Spleen (tissue), 11 donors: Measurements from ENCODE around the gene EBF4. TPM values are rescaled to one million over a fixed set of nuclear protein-coding genes. Genes with fewer than 3 reads are reported as not detected.
"Not testable (repeated sequence)": the region's sequence is repeated elsewhere in the genome, so short reads cannot be mapped to it uniquely, and the experiment has no call there.

ENCODE experiments used
- DNase-seq: peaks from one replicate; pipeline ENCODE4 v3.0.0-alpha.2; 2020
- H3K27ac ChIP-seq, 8 donors: fragments of 200-600 bp; sonication (generic) in 7 of 8; 1 replicate in 4 of 8; 2 replicates in 4 of 8; pipeline versions ENCODE4 v1.5.0 to v1.8.0; 2016 to 2021; ENCODE audit warnings: inconsistent platforms in 4 of 8, mild to moderate bottlenecking in 4 of 8, moderate library complexity in 1 of 8
- H3K27me3 ChIP-seq, 7 donors: fragments of 200-600 bp; sonication (generic) in 6 of 7; replicated peaks in 1 of 7; 1 replicate in 4 of 7; 2 replicates in 3 of 7; pipeline versions ENCODE4 v1.5.0 to v1.8.0; 2016 to 2021; ENCODE audit warnings: inconsistent platforms in 3 of 7, mild to moderate bottlenecking in 1 of 7
- H3K36me3 ChIP-seq, 6 donors: fragments of 200-600 bp; sonication (generic) in 5 of 6; 1 replicate in 4 of 6; 2 replicates in 2 of 6; pipeline versions ENCODE4 v1.5.0 to v1.8.0; 2016 to 2021; ENCODE audit warnings: inconsistent platforms in 2 of 6
- H3K4me1 ChIP-seq, 6 donors: fragments of 200-600 bp; sonication (generic) in 5 of 6; 1 replicate in 3 of 6; 2 replicates in 3 of 6; pipeline versions ENCODE4 v1.5.0 to v1.8.0; 2016 to 2021; ENCODE audit warnings: inconsistent platforms in 3 of 6
- H3K4me3 ChIP-seq, 8 donors: fragments of 200-600 bp; sonication (generic) in 7 of 8; 1 replicate in 4 of 8; 2 replicates in 4 of 8; pipeline versions ENCODE4 v1.5.0 to v1.8.0; 2016 to 2021; ENCODE audit warnings: inconsistent platforms in 4 of 8, mild to moderate bottlenecking in 4 of 8, moderate library complexity in 2 of 8
- H3K9me3 ChIP-seq, 8 donors: fragments of 200-600 bp; sonication (generic) in 7 of 8; 1 replicate in 4 of 8; 2 replicates in 4 of 8; pipeline versions ENCODE4 v1.5.0 to v1.8.0; 2016 to 2021; ENCODE audit warnings: inconsistent platforms in 4 of 8
- CTCF ChIP-seq, 11 experiments: fragments of 200-600 bp in 7 of 11; fragments of 450-650 bp in 4 of 11; sonication (generic) in 4 of 11; IDR thresholded peaks in 8 of 11; conservative IDR thresholded peaks in 3 of 11; 1 replicate in 7 of 11; 2 replicates in 4 of 11; pipeline versions ENCODE4 v1.4.0 to v1.8.0; 2016 to 2021; ENCODE audit warnings: antibody characterized with exemption in 11 of 11, inconsistent platforms in 4 of 11, mild to moderate bottlenecking in 1 of 11
- POLR2A ChIP-seq, 3 donors: fragments of 450-650 bp; IDR thresholded peaks; one replicate each; pipeline ENCODE4 v1.5.1; 2017; ENCODE audit warnings: antibody characterized with exemption in 3 of 3, mild to moderate bottlenecking in 1 of 3
- POLR2AphosphoS5 ChIP-seq, 3 donors: sonication (generic); formaldehyde crosslinking; IDR thresholded peaks; one replicate each; pipeline ENCODE4 v1.5.1; 2017; ENCODE audit warnings: antibody characterized with exemption in 3 of 3
- WGBS, 5 donors: extraction: QIAGEN DNeasy Blood & Tissue Kit in 3 of 5; methylation state at CpG; one replicate each; pipeline versions ENCODE4 v1.1.5 to v1.1.7; 2013 to 2018; 5-methylcytosine and 5-hydroxymethylcytosine counted together
- intact Hi-C: fragments of 100-400 bp; cut with DNase I; formaldehyde crosslinking; loops from one replicate; pipeline ENCODE4 v1.15.0; 2023; ENCODE audit warnings: low total_unique reads
- polyA plus RNA-seq, 3 donors: library from polyadenylated mRNA; stranded (reverse); fragments of 200-250 nt; gene quantifications; one replicate each; pipeline ENCODE4 v1.2.1, GENCODE V29; 2013
- total RNA-seq, 7 donors: library from RNA; depleted of rRNA in 3 of 7; stranded (reverse); fragments of >200 nt in 3 of 7; fragmentation: NEBNext Ultra II Directional in 4 of 7; extraction: Animal tissue kit (Norgen Biotek cat#: 25700) in 4 of 7; gene quantifications; one replicate each; pipeline versions ENCODE4 v1.1.0 to v1.2.1, GENCODE V29; 2016 to 2021
- donor health status: healthy with polysubstance abuse.
- donor health status: DM: no; HTN: no; CAD: no; lungs with moderate emphysema.
- donor health status: DM: no; HTN: no; CAD: no.
- donor health status: Bipolar disorder and iron deficiency.
- donor health status: healthy.
- donor health status: DM: no; HTN: no; CAD: no.
- donor health status: DM: yes; HTN: yes; CAD: no.

EBF4 gene
- total and polyA plus RNA-seq, 10 donors: 2.5 to 19.2 (median 6.4) TPM

- Histone ChIP-seq H3K27ac (no peak overlapping the region), H3K4me3 (no peak overlapping the region), H3K4me1 (peaks cover under 1 to 22% (median 15%) of the 10 kb centered on the region in 6 donors), H3K36me3 (no peaks in the 10 kb centered on the region), H3K9me3 (no peaks in the 10 kb centered on the region), H3K27me3 (peaks cover 0 to 97% (median 38%) of the 10 kb centered on the region in 7 donors)
- 19 to 24% (median 22%) methylated on average over 40 to 49 of the region's 49 CpGs for WGBS, 5 donors
- DNase-seq: peak; percentile 70
- TF ChIP-seq POLR2A (IDR thresholded peaks at IDR 0.05): no peak
- no peak for TF ChIP-seq CTCF (IDR thresholded peaks at IDR 0.05 in 8 of 11, conservative IDR thresholded peaks at IDR 0.05 in 3 of 11)
- TF ChIP-seq POLR2AphosphoS5 (IDR thresholded peaks at IDR 0.05): no peak
- intact Hi-C loops: no loop called here
Measured at GRCh38 chr20:2804852-2805688, 112.5 kb downstream of the EBF4 start.

DNA sequence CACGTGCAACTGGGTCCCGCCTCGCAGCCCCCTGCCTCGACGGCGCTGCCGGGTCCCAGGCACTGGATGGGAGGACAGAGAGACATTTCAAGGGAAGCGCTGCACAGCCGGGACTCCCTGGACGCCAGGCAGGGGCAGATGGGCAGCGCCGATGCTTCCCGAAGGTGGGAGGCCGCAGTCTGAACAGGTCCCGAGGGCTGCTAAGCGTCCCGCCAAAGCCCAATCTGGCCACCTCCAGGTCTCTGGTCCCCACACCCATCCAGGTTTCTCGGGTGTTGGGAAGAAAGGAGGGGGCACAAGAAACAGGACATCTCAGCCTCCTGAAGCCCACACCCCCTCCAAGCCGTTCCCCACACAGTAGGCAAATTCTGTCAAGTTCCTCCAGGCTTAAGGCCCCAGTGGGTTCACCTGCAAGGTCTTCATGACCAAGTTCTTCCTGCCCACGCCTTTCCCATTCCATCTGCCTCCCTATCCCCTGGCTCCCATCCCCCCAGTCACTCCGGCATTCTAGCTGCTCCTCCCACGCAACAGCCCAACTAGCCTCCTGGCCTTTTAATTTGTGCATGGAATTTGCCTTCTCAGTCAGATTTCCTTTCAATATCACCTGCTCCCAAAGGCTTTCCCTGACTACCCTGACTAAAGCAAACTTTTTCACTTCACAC is 113.2 kb downstream of the EBF4 start:
- H3K36me3 ChIP-seq: no peaks in the 10 kb centered on the region
- peaks cover 0 to 97% (median 30%) of the 10 kb centered on the region in 7 donors for H3K27me3 ChIP-seq
- intact Hi-C loops: no loop called here
- H3K4me3 ChIP-seq: no peak overlapping the region
- peaks cover 0 to 14% (median 8%) of the 10 kb centered on the region in 6 donors for H3K4me1 ChIP-seq
- no peak overlapping the region for H3K27ac ChIP-seq
- H3K9me3 ChIP-seq: no peaks in the 10 kb centered on the region
- 54 to 62% (median 57%) methylated on average over 22 of the region's 22 CpGs for WGBS, 5 donors
- no peak for DNase-seq
- no peak for TF ChIP-seq POLR2AphosphoS5 (IDR thresholded peaks at IDR 0.05)
- TF ChIP-seq POLR2A (IDR thresholded peaks at IDR 0.05): no peak
- TF ChIP-seq CTCF (IDR thresholded peaks at IDR 0.05 in 8 of 11, conservative IDR thresholded peaks at IDR 0.05 in 3 of 11): no peak

GRCh38 chr20:2806351-2806701 is 113.7 kb downstream of the EBF4 start:
- no peak for DNase-seq
- peaks cover 0 to 94% (median 25%) of the 10 kb centered on the region in 7 donors for H3K27me3 ChIP-seq
- no peaks in the 10 kb centered on the region for H3K36me3 ChIP-seq
- 58 to 78% (median 67%) methylated on average over 4 of the region's 4 CpGs for WGBS, 5 donors
- no peak overlapping the region for H3K27ac ChIP-seq
- H3K9me3 ChIP-seq: peaks cover 0 to under 1% (median 0%) of the 10 kb centered on the region in 8 donors
- intact Hi-C loops: no loop called here
- no peak overlapping the region for H3K4me3 ChIP-seq
- TF ChIP-seq POLR2A (IDR thresholded peaks at IDR 0.05) (no peak), CTCF (IDR thresholded peaks at IDR 0.05 in 8 of 11, conservative IDR thresholded peaks at IDR 0.05 in 3 of 11) (no peak), POLR2AphosphoS5 (IDR thresholded peaks at IDR 0.05) (no peak)
- H3K4me1 ChIP-seq: peaks cover 0 to 9% (median 3%) of the 10 kb centered on the region in 6 donors

- H3K27me3 ChIP-seq: peaks cover 0 to 94% (median 21%) of the 10 kb centered on the region in 7 donors
- H3K4me3 ChIP-seq: no peak overlapping the region
- no peak overlapping the region for H3K27ac ChIP-seq
- H3K36me3 ChIP-seq: no peaks in the 10 kb centered on the region
- H3K9me3 ChIP-seq: peaks cover 0 to 7% (median 2%) of the 10 kb centered on the region in 8 donors
- TF ChIP-seq POLR2A (IDR thresholded peaks at IDR 0.05) (no peak), POLR2AphosphoS5 (IDR thresholded peaks at IDR 0.05) (no peak), CTCF (IDR thresholded peaks at IDR 0.05 in 8 of 11, conservative IDR thresholded peaks at IDR 0.05 in 3 of 11) (no peak)
- intact Hi-C loops: no loop called here
- DNase-seq: no peak
- peaks cover 0 to 6% (median 0%) of the 10 kb centered on the region in 6 donors for H3K4me1 ChIP-seq
- WGBS, 5 donors: 74 to 90% (median 84%) methylated on average over 4 of the region's 4 CpGs
Measured at GRCh38 chr20:2807019-2807418, 114.4 kb downstream of the EBF4 start.

DNA sequence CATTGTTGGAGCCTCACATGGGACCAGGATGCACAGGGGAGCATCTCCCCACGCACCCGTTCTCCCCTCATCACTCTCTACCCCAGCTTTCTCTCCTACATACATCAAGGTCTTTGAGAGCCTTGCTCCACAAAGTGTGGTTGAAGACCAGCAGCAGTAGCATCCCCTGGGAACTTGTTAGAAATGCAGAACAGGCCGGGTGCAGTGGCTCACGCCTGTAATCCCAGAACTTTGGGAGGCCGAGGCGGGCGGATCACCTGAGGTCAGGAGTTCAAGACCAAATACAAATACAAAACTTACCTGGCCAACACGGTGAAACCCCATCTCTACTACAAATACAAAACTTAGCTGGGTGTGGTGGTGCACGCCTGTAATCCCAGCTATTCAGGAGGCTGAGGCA is 115.3 kb downstream of the EBF4 start:
- H3K27ac ChIP-seq, H3K4me3 ChIP-seq, H3K36me3 ChIP-seq, intact Hi-C loops, H3K4me1 ChIP-seq, DNase-seq: not testable (repeated sequence)
- Histone ChIP-seq H3K27me3 (peaks cover 0 to 93% (median 21%) of the 10 kb centered on the region in 7 donors), H3K9me3 (peaks cover 0 to 15% (median 10%) of the 10 kb centered on the region in 8 donors)
- WGBS, 5 donors: 83 to 89% (median 86%) methylated on average over 9 of the region's 9 CpGs
